HEK293 (cell line): ENCODE data around the gene B4GALNT2.

Experiments
- CTCF ChIA-PET: fragments of 350-600 bp; formaldehyde crosslinking; extraction: SDS; loops from one replicate; lab custom pipeline; 2021; ENCODE audit warnings: antibody characterized with exemption; lab: Yijun Ruan, JAX
- POLR2A ChIA-PET: fragments of 300-600 bp; formaldehyde crosslinking; extraction: SDS; loops from one replicate; lab custom pipeline; 2020; ENCODE audit warnings: antibody characterized with exemption, inconsistent platforms; lab: Yijun Ruan, JAX
- H3K27ac ChIP-seq: fragments of 200-500 bp; sonication (Bioruptor generic); 2 replicates; pipeline ENCODE4 v1.5.1; 2014; ENCODE audit warnings: low read depth, low read length, control low read depth, inconsistent platforms; ENCODE audit errors: extremely low read depth
- H3K36me3 ChIP-seq, 2 experiments: fragments of 200-500 bp in 1 of 2; sonication (Bioruptor generic) in 1 of 2; 1 replicate in 1 of 2; 2 replicates in 1 of 2; pipeline ENCODE4 v1.5.1; 2014 to 2017; ENCODE audit warnings: inconsistent platforms in 2 of 2, low read length in 2 of 2; ENCODE audit not compliant: control insufficient read depth in 2 of 2, insufficient read depth in 1 of 2
- H3K4me1 ChIP-seq: fragments of 200-500 bp; sonication (Bioruptor generic); 2 replicates; pipeline ENCODE4 v1.5.1; 2014; ENCODE audit warnings: mild to moderate bottlenecking, low read length, inconsistent platforms; ENCODE audit not compliant: control insufficient read depth, insufficient read depth
- H3K4me3 ChIP-seq: 2 replicates; pipeline ENCODE4 v1.5.1; 2011; ENCODE audit warnings: low read depth, mild to moderate bottlenecking, control low read depth, low read length, moderate library complexity
- H3K9me3 ChIP-seq: fragments of 200-500 bp; sonication (Bioruptor generic); 2 replicates; pipeline ENCODE4 v1.5.1; 2014; ENCODE audit warnings: low read depth, low read length, inconsistent platforms; ENCODE audit not compliant: control insufficient read depth, insufficient read depth
- GLIS2 ChIP-seq: fragments of 450-650 bp; formaldehyde crosslinking; IDR thresholded peaks from 2 replicates; pipeline ENCODE4 v1.5.1; 2016; ENCODE audit warnings: missing biosample characterization, missing genetic modification characterization
- HOXC10 ChIP-seq: sonication (generic); formaldehyde crosslinking; IDR thresholded peaks from 2 replicates; pipeline ENCODE4 v1.8.1; 2023; ENCODE audit warnings: mild to moderate bottlenecking, missing genetic modification reagents
- KLF16 ChIP-seq: fragments of 450-650 bp; formaldehyde crosslinking; IDR thresholded peaks from 2 replicates; pipeline ENCODE4 v1.5.1; 2017; ENCODE audit warnings: missing biosample characterization, missing genetic modification characterization
- KLF17 ChIP-seq: fragments of 450-650 bp; formaldehyde crosslinking; IDR thresholded peaks from 2 replicates; pipeline ENCODE4 v1.5.1; 2016; ENCODE audit warnings: missing biosample characterization, missing genetic modification characterization
- OSR2 ChIP-seq: fragments of 450-650 bp; formaldehyde crosslinking; IDR thresholded peaks from 2 replicates; pipeline ENCODE4 v1.5.1; 2016; ENCODE audit warnings: missing biosample characterization, missing genetic modification characterization
- OVOL3 ChIP-seq: fragments of 450-650 bp; formaldehyde crosslinking; IDR thresholded peaks from 2 replicates; pipeline ENCODE4 v1.5.1; 2016; ENCODE audit warnings: missing biosample characterization, missing genetic modification characterization
- PRDM4 ChIP-seq: fragments of 450-650 bp; formaldehyde crosslinking; IDR thresholded peaks from 2 replicates; pipeline ENCODE4 v1.5.1; 2017; ENCODE audit warnings: missing biosample characterization, missing genetic modification characterization
- SALL2 ChIP-seq: fragments of 450-650 bp; formaldehyde crosslinking; IDR thresholded peaks from 2 replicates; pipeline ENCODE4 v1.5.0; 2017; ENCODE audit warnings: missing biosample characterization, mild to moderate bottlenecking, missing genetic modification characterization, borderline replicate concordance
- SCRT1 ChIP-seq: fragments of 450-650 bp; formaldehyde crosslinking; IDR thresholded peaks from 2 replicates; pipeline ENCODE4 v1.5.1; 2016; ENCODE audit warnings: missing biosample characterization, missing genetic modification characterization, borderline replicate concordance
- SP2 ChIP-seq: fragments of 450-650 bp; formaldehyde crosslinking; IDR thresholded peaks from 2 replicates; pipeline ENCODE4 v1.5.1; 2016; ENCODE audit warnings: missing biosample characterization, missing genetic modification characterization
- ZBTB17 ChIP-seq: fragments of 450-650 bp; formaldehyde crosslinking; IDR thresholded peaks from 2 replicates; pipeline ENCODE4 v1.5.1; 2016; ENCODE audit warnings: missing biosample characterization, missing genetic modification characterization
- ZBTB20 ChIP-seq: fragments of 450-650 bp; formaldehyde crosslinking; IDR thresholded peaks from 2 replicates; pipeline ENCODE4 v1.5.1; 2016; ENCODE audit warnings: missing biosample characterization, missing genetic modification characterization
- ZBTB48 ChIP-seq: fragments of 450-650 bp; formaldehyde crosslinking; IDR thresholded peaks from 2 replicates; pipeline ENCODE4 v1.5.1; 2016; ENCODE audit warnings: missing biosample characterization, missing genetic modification characterization
- ZFP3 ChIP-seq: fragments of 450-650 bp; formaldehyde crosslinking; IDR thresholded peaks from 2 replicates; pipeline ENCODE4 v1.5.1; 2016; ENCODE audit warnings: low read depth, missing biosample characterization, missing genetic modification characterization
- ZIC2 ChIP-seq: fragments of 450-650 bp; formaldehyde crosslinking; IDR thresholded peaks from 2 replicates; pipeline ENCODE4 v1.5.1; 2016; ENCODE audit warnings: missing biosample characterization, missing genetic modification characterization
- ZNF155 ChIP-seq: fragments of 450-650 bp; formaldehyde crosslinking; IDR thresholded peaks from 2 replicates; pipeline ENCODE4 v1.5.1; 2016; ENCODE audit warnings: missing biosample characterization, missing genetic modification characterization
- ZNF24 ChIP-seq: fragments of 450-650 bp; formaldehyde crosslinking; IDR thresholded peaks from 2 replicates; pipeline ENCODE4 v1.5.1; 2016; ENCODE audit warnings: missing biosample characterization, missing genetic modification characterization
- ZNF292 ChIP-seq: fragments of 450-650 bp; formaldehyde crosslinking; IDR thresholded peaks from 2 replicates; pipeline ENCODE4 v1.5.1; 2016; ENCODE audit warnings: low read depth, missing biosample characterization, missing genetic modification characterization, borderline replicate concordance
- ZNF362 ChIP-seq: fragments of 450-650 bp; formaldehyde crosslinking; IDR thresholded peaks from 2 replicates; pipeline ENCODE4 v1.5.1; 2016; ENCODE audit warnings: missing biosample characterization, missing genetic modification characterization
- ZNF366 ChIP-seq: fragments of 450-650 bp; formaldehyde crosslinking; conservative IDR thresholded peaks from 2 replicates; pipeline ENCODE4 v1.5.1; 2016; ENCODE audit warnings: missing biosample characterization, missing genetic modification characterization
- ZNF391 ChIP-seq: fragments of 450-650 bp; formaldehyde crosslinking; IDR thresholded peaks from 2 replicates; pipeline ENCODE4 v1.5.1; 2016; ENCODE audit warnings: low read depth, missing biosample characterization, missing genetic modification characterization, borderline replicate concordance
- ZNF48 ChIP-seq: fragments of 450-650 bp; formaldehyde crosslinking; IDR thresholded peaks from 2 replicates; pipeline ENCODE4 v1.5.1; 2016; ENCODE audit warnings: missing biosample characterization, missing genetic modification characterization
- ZNF521 ChIP-seq: fragments of 450-650 bp; formaldehyde crosslinking; IDR thresholded peaks from 2 replicates; pipeline ENCODE4 v1.5.1; 2017; ENCODE audit warnings: missing biosample characterization, mild to moderate bottlenecking, missing genetic modification characterization
- ZNF623 ChIP-seq: fragments of 450-650 bp; formaldehyde crosslinking; IDR thresholded peaks from 2 replicates; pipeline ENCODE4 v1.5.1; 2016; ENCODE audit warnings: missing biosample characterization, missing genetic modification characterization
- ZNF624 ChIP-seq: fragments of 450-650 bp; formaldehyde crosslinking; IDR thresholded peaks from 2 replicates; pipeline ENCODE4 v1.5.1; 2017; ENCODE audit warnings: missing biosample characterization, missing genetic modification characterization
- ZNF654 ChIP-seq: fragments of 450-650 bp; formaldehyde crosslinking; IDR thresholded peaks from 2 replicates; pipeline ENCODE4 v1.5.1; 2016; ENCODE audit warnings: low read depth, missing biosample characterization, missing genetic modification characterization
- ZNF76 ChIP-seq: fragments of 450-650 bp; formaldehyde crosslinking; IDR thresholded peaks from 2 replicates; pipeline ENCODE4; 2016; ENCODE audit warnings: low read depth, missing biosample characterization, missing genetic modification characterization, borderline replicate concordance
- ZNF768 ChIP-seq: fragments of 450-650 bp; formaldehyde crosslinking; IDR thresholded peaks from 2 replicates; pipeline ENCODE4 v1.5.1; 2018; ENCODE audit warnings: missing biosample characterization, mild to moderate bottlenecking, missing genetic modification characterization
- ZNF777 ChIP-seq: fragments of 450-650 bp; formaldehyde crosslinking; IDR thresholded peaks from 2 replicates; pipeline ENCODE4 v1.5.1; 2017; ENCODE audit warnings: missing biosample characterization, missing genetic modification characterization, borderline replicate concordance
- ZNF792 ChIP-seq: fragments of 450-650 bp; formaldehyde crosslinking; IDR thresholded peaks from 2 replicates; pipeline ENCODE4 v1.5.1; 2016; ENCODE audit warnings: missing biosample characterization, missing genetic modification characterization
- ZNF830 ChIP-seq: fragments of 450-650 bp; IDR thresholded peaks from 2 replicates; pipeline ENCODE4 v1.5.0; 2018; ENCODE audit warnings: missing biosample characterization, missing genetic modification characterization, low read depth, mild to moderate bottlenecking, moderate library complexity
- ZSCAN30 ChIP-seq: fragments of 450-650 bp; IDR thresholded peaks from 2 replicates; pipeline ENCODE4 v1.5.1; 2018; ENCODE audit warnings: missing biosample characterization, mild to moderate bottlenecking, missing genetic modification characterization, moderate library complexity

B4GALNT2 gene

GRCh38 chr17:49193513-49194296, 61.1 kb downstream of the B4GALNT2 start:
- H3K36me3 ChIP-seq: no peaks in the 10 kb centered on the region
- peak overlapping the region; percentile 25; the same call in 1 of the 2 replicates for H3K27ac ChIP-seq
- no peaks in the 10 kb centered on the region for H3K9me3 ChIP-seq
- peaks cover 2% of the 10 kb centered on the region; the same call in 1 of the 2 replicates for H3K4me1 ChIP-seq
- CTCF ChIA-PET: interaction anchor here (0.6 to 2.4 kb wide), 7 partner anchors 10 to 363 kb away, joined by 3 to 15 read pairs (median 3); no protein-coding TSS in a partner anchor
- POLR2A ChIA-PET: interaction anchor here (0.7 to 1.6 kb wide), 4 partner anchors 15 to 1145 kb away, joined by 3 to 5 read pairs (median 4); partner anchors contain the start of gene NFE2L1
- H3K4me3 ChIP-seq: peak overlapping the region; percentile 81
- TF ChIP-seq ZNF624: no peak
- TF ChIP-seq KLF16 (tag by site-specific recombination): no peak
- TF ChIP-seq GLIS2 (tag by site-specific recombination): no peak
- no peak for TF ChIP-seq SCRT1
- TF ChIP-seq ZNF292 (tag by site-specific recombination): no peak
- TF ChIP-seq SP2 (tag by site-specific recombination): peak; percentile 73
- no peak for TF ChIP-seq ZNF830 (tag by site-specific recombination)
- peak; percentile 15; the same call in 1 of the 2 replicates for TF ChIP-seq ZBTB20
- peak; percentile 5; the same call in 1 of the 2 replicates for TF ChIP-seq ZNF24
- TF ChIP-seq ZNF623 (tag by site-specific recombination): 0 out of 2 replicates have a peak, but pooled peaks have one; percentile 13
- no peak for TF ChIP-seq ZNF792 (tag by site-specific recombination)
- peak; percentile 88 for TF ChIP-seq ZBTB17 (tag by site-specific recombination)
- TF ChIP-seq ZIC2: no peak
- TF ChIP-seq ZNF391 (tag by site-specific recombination): no peak; the same call in none of the 2 replicates
- TF ChIP-seq PRDM4 (tag by site-specific recombination): peak; percentile 24; the same call in 1 of the 2 replicates
- TF ChIP-seq SALL2 (tag by site-specific recombination): 0 out of 2 replicates have a peak, but pooled peaks have one; percentile 27
- 0 out of 2 replicates have a peak, but pooled peaks have one; percentile 10 for TF ChIP-seq ZNF654 (tag by site-specific recombination)
- TF ChIP-seq ZBTB48 (tag by site-specific recombination): peak; percentile 100
- TF ChIP-seq KLF17 (tag by site-specific recombination): peak; percentile 51
- TF ChIP-seq ZSCAN30: peak; percentile 30; the same call in 1 of the 2 replicates
- TF ChIP-seq HOXC10: no peak
- no peak for TF ChIP-seq ZNF76 (tag by site-specific recombination)
- no peak for TF ChIP-seq ZNF768 (tag by site-specific recombination)
- TF ChIP-seq ZNF155: no peak
- peak; percentile 95 for TF ChIP-seq ZNF366
- no peak for TF ChIP-seq ZNF48 (tag by site-specific recombination)
- 0 out of 2 replicates have a peak, but pooled peaks have one; percentile 19 for TF ChIP-seq ZNF521 (tag by site-specific recombination)
- no peak for TF ChIP-seq OSR2 (tag by site-specific recombination)
- TF ChIP-seq ZNF362 (tag by site-specific recombination): peak; percentile 97
- TF ChIP-seq OVOL3: no peak
- no peak for TF ChIP-seq ZFP3 (tag by site-specific recombination)
- TF ChIP-seq ZNF777: peak; percentile 80
